WTC11 (cell line): ENCODE data around the gene HOXA1. TPM values are rescaled to one million over a fixed set of nuclear protein-coding genes. Genes with fewer than 3 reads are reported as not detected.

Source experiments
- ATAC-seq: fragments of 200-7000 bp; cut with Tn5 transposase; 2 replicates; pipeline ENCODE4 v1.10.0; 2021; ENCODE audit warnings: mild to moderate bottlenecking, moderate library complexity
- CTCF ChIA-PET: fragments of 300-600 bp; sonication (Branson Sonifier 250); formaldehyde crosslinking; loops from one replicate; lab custom pipeline; 2021; ENCODE audit warnings: antibody characterized with exemption; lab: Charles Lee
- POLR2A ChIA-PET: fragments of 350-600 bp; sonication (Branson Sonifier 250); formaldehyde crosslinking; loops from one replicate; lab custom pipeline; 2021; ENCODE audit warnings: antibody characterized with exemption; lab: Charles Lee
- DNase-seq: peaks from one replicate; pipeline ENCODE4 v3.0.0; 2021; ENCODE audit warnings: low spot score
- H3K27ac Mint-ChIP-seq: 2 replicates; pipeline ENCODE4 v1.8.0; 2021; ENCODE audit warnings: mixed read lengths
- H3K27me3 Mint-ChIP-seq: 2 replicates; pipeline ENCODE4 v1.8.0; 2021; ENCODE audit warnings: low read depth, mild to moderate bottlenecking, moderate library complexity, mixed read lengths
- H3K36me3 Mint-ChIP-seq: 2 replicates; pipeline ENCODE4 v1.8.0; 2021; ENCODE audit warnings: mixed read lengths
- H3K4me1 Mint-ChIP-seq: 2 replicates; pipeline ENCODE4 v1.8.0; 2022; ENCODE audit warnings: mixed read lengths
- H3K4me3 Mint-ChIP-seq: 2 replicates; pipeline ENCODE4 v1.8.0; 2021; ENCODE audit warnings: mild to moderate bottlenecking, moderate library complexity, mixed read lengths
- H3K9me3 Mint-ChIP-seq: 2 replicates; pipeline ENCODE4 v1.8.0; 2021; ENCODE audit warnings: mixed read lengths
- E2F5 ChIP-seq: sonication (generic); formaldehyde crosslinking; IDR thresholded peaks from 2 replicates; pipeline ENCODE4 v1.8.1; 2022; ENCODE audit warnings: mild to moderate bottlenecking, moderate library complexity, missing genetic modification reagents
- EMX1 ChIP-seq: fragments of 250-450 bp; sonication (Bioruptor Pico); IDR thresholded peaks from 2 replicates; pipeline ENCODE4 v1.8.0; 2021; ENCODE audit warnings: mild to moderate bottlenecking
- ESRRA ChIP-seq: sonication (generic); formaldehyde crosslinking; IDR thresholded peaks from 2 replicates; pipeline ENCODE4 v1.8.1; 2022; ENCODE audit warnings: mild to moderate bottlenecking, missing genetic modification reagents, borderline replicate concordance
- GABPB1 ChIP-seq: sonication (generic); formaldehyde crosslinking; IDR thresholded peaks from 2 replicates; pipeline ENCODE4 v1.8.1; 2023; ENCODE audit warnings: mild to moderate bottlenecking, missing genetic modification reagents
- IRF2 ChIP-seq: sonication (generic); formaldehyde crosslinking; IDR thresholded peaks from 2 replicates; pipeline ENCODE4 v1.8.0; 2022; ENCODE audit warnings: low read depth, missing genetic modification reagents, borderline replicate concordance
- JAZF1 ChIP-seq: fragments of 250-450 bp; sonication (Bioruptor Pico); IDR thresholded peaks from 2 replicates; pipeline ENCODE4 v1.9.0; 2021; ENCODE audit warnings: moderate library complexity, mild to moderate bottlenecking, inconsistent platforms
- NFE2L1 ChIP-seq: sonication (generic); formaldehyde crosslinking; IDR thresholded peaks from 2 replicates; pipeline ENCODE4 v1.8.1; 2023; ENCODE audit warnings: missing genetic modification reagents
- PRDM15 ChIP-seq: sonication (generic); formaldehyde crosslinking; IDR thresholded peaks from 2 replicates; pipeline ENCODE4 v1.8.0; 2022; ENCODE audit warnings: missing genetic modification reagents
- RORB ChIP-seq: fragments of 250-450 bp; sonication (Bioruptor Pico); IDR thresholded peaks from 2 replicates; pipeline ENCODE4 v1.9.0; 2021; ENCODE audit warnings: mild to moderate bottlenecking
- TEAD4 ChIP-seq: sonication (generic); formaldehyde crosslinking; IDR thresholded peaks from 2 replicates; pipeline ENCODE4 v1.8.0; 2022; ENCODE audit warnings: mild to moderate bottlenecking, missing genetic modification reagents
- USF2 ChIP-seq: sonication (generic); formaldehyde crosslinking; IDR thresholded peaks from 2 replicates; pipeline ENCODE4 v1.8.1; 2023; ENCODE audit warnings: mild to moderate bottlenecking, missing genetic modification reagents, moderate library complexity
- ZNF396 ChIP-seq: fragments of 250-450 bp; sonication (Bioruptor Pico); IDR thresholded peaks from 2 replicates; pipeline ENCODE4 v1.8.0; 2021; ENCODE audit warnings: mild to moderate bottlenecking, moderate library complexity, borderline replicate concordance
- ZNF416 ChIP-seq: fragments of 250-450 bp; sonication (Bioruptor Pico); IDR thresholded peaks from 2 replicates; pipeline ENCODE4 v1.9.0; 2021; ENCODE audit warnings: mild to moderate bottlenecking, inconsistent platforms
- ZNF671 ChIP-seq: fragments of 250-450 bp; sonication (Bioruptor Pico); IDR thresholded peaks from 2 replicates; pipeline ENCODE4 v1.8.0; 2021; ENCODE audit warnings: mild to moderate bottlenecking
- total RNA-seq: library from RNA; stranded (reverse); gene quantifications from 3 replicates; pipeline ENCODE4 v1.2.3, GENCODE V29; 2021
- TF ChIP-seq, protein P1 (sequence below): fragments of 250-450 bp; sonication (Bioruptor Pico); IDR thresholded peaks from 2 replicates; pipeline ENCODE4 v1.9.0; 2021; ENCODE audit warnings: mild to moderate bottlenecking

Gene HOXA1
- total RNA-seq, 1 experiment from 2014 or later: not detected

DNA sequence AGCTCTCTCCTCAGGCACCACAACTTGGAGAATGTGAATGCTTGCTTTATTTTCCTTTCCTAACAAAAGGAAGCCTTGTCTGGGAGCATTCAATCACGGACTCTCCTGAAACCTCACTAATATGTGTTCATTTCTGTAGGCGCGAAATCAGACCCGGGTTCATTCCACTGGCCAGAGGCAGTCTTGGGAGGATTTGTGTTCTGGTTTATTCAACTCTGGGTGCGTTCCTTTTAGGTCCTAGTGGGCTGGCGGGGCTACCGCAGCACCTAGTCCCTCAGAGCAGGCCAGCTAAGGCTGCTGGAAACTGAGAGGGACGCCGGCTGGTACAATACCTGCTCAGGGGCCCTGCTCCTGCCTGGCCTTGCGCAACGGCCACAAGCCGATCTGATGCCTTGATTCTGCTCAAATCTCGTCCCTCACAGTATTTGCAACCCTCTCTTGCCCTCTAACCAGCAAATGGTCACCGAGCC, 27.2 kb upstream of the HOXA1 start:
- H3K27me3 Mint-ChIP-seq: peaks cover 100% of the 10 kb centered on the region
- POLR2A ChIA-PET: no interaction called here
- ATAC-seq: peak; percentile 64
- no peaks in the 10 kb centered on the region for H3K36me3 Mint-ChIP-seq
- no peak for DNase-seq
- peaks cover 11% of the 10 kb centered on the region for H3K4me1 Mint-ChIP-seq
- CTCF ChIA-PET: interaction anchor here (0.9 to 1.9 kb wide), 4 partner anchors 28 to 57 kb away, joined by 4 to 6 read pairs (median 4); partner anchors contain the start of gene HOXA3
- H3K4me3 Mint-ChIP-seq: no peak overlapping the region
- no peak overlapping the region for H3K27ac Mint-ChIP-seq
- no peaks in the 10 kb centered on the region for H3K9me3 Mint-ChIP-seq
- TF ChIP-seq GABPB1 (CRISPR knock-in tag): peak; percentile 26; the same call in 1 of the 2 replicates
- TF ChIP-seq, protein P1, sequence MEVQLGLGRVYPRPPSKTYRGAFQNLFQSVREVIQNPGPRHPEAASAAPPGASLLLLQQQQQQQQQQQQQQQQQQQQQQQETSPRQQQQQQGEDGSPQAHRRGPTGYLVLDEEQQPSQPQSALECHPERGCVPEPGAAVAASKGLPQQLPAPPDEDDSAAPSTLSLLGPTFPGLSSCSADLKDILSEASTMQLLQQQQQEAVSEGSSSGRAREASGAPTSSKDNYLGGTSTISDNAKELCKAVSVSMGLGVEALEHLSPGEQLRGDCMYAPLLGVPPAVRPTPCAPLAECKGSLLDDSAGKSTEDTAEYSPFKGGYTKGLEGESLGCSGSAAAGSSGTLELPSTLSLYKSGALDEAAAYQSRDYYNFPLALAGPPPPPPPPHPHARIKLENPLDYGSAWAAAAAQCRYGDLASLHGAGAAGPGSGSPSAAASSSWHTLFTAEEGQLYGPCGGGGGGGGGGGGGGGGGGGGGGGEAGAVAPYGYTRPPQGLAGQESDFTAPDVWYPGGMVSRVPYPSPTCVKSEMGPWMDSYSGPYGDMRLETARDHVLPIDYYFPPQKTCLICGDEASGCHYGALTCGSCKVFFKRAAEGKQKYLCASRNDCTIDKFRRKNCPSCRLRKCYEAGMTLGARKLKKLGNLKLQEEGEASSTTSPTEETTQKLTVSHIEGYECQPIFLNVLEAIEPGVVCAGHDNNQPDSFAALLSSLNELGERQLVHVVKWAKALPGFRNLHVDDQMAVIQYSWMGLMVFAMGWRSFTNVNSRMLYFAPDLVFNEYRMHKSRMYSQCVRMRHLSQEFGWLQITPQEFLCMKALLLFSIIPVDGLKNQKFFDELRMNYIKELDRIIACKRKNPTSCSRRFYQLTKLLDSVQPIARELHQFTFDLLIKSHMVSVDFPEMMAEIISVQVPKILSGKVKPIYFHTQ (CRISPR knock-in tag): no peak

DNA sequence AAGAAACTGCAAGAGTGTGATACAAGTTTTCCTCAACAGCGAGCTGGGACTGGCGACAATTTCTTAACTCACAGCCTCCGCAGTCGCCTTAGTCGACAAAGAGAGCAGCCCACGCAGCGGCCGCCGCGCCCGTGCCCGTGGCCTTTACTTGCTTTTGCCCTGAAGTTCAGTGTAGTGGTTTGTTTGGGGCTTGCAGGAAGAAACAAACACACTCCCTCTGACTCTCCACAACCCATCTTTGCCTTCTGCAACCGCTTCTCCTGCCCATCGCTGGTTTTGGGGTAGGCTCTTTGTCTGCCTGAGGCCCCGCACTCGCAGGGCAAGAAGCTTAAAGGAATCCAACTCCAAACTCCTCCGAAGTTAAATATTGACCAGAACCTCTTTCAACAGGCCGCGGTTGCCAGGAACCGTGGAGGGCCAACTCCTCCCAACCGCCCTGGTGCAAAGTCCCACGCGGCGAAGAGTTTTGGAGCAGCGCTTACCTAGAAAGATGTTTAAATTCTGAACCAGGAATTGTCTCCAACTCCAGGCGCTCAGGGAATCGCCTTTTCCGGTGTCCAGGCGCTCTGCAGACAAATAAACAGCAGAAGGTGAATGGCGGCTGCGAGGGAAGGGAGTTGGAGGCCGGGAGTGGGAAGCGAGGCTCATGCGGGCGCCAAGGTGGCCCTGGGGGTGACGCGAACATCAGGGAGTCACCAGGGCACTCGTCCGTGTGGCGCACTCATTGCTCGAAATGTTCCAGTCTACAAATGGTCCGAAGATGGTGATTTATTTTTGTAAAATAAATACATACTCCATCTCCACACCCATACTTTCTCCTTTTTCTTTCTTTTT, 26.5 kb upstream of the HOXA1 start:
- Mint-ChIP-seq H3K4me3 (no peak overlapping the region), H3K36me3 (no peaks in the 10 kb centered on the region), H3K27me3 (peaks cover 100% of the 10 kb centered on the region), H3K27ac (no peak overlapping the region), H3K9me3 (no peaks in the 10 kb centered on the region), H3K4me1 (peaks cover 14% of the 10 kb centered on the region)
- CTCF ChIA-PET: interaction anchor here (1.9 kb wide), 2 partner anchors 28 to 57 kb away, joined by 5 to 6 read pairs; no protein-coding TSS in a partner anchor
- DNase-seq (no peak), ATAC-seq (no peak)
- POLR2A ChIA-PET: no interaction called here
- TF ChIP-seq IRF2 (CRISPR knock-in tag) (no peak), ZNF416 (CRISPR knock-in tag) (no peak), USF2 (CRISPR knock-in tag) (no peak), ZNF671 (CRISPR knock-in tag) (no peak), TEAD4 (CRISPR knock-in tag) (no peak), ESRRA (CRISPR knock-in tag) (no peak), NFE2L1 (CRISPR knock-in tag) (no peak), EMX1 (CRISPR knock-in tag) (no peak), E2F5 (CRISPR knock-in tag) (no peak)

- ATAC-seq: no peak
- POLR2A ChIA-PET: no interaction called here
- Mint-ChIP-seq H3K4me1 (peaks cover 14% of the 10 kb centered on the region), H3K36me3 (no peaks in the 10 kb centered on the region), H3K4me3 (no peak overlapping the region), H3K27me3 (peaks cover 100% of the 10 kb centered on the region)
- DNase-seq: no peak
- no peak for TF ChIP-seq RORB (CRISPR knock-in tag)
- no peak for TF ChIP-seq PRDM15 (CRISPR knock-in tag)
- no peak for TF ChIP-seq JAZF1
- no peak for TF ChIP-seq ZNF396 (CRISPR knock-in tag)
- TF ChIP-seq, all 79 proteins: peak for 0
- CTCF ChIA-PET: interaction anchor here (1.7 to 1.9 kb wide), 2 partner anchors 29 to 39 kb away, joined by 4 to 6 read pairs; no protein-coding TSS in a partner anchor
- no peaks in the 10 kb centered on the region for H3K9me3 Mint-ChIP-seq
- no peak overlapping the region for H3K27ac Mint-ChIP-seq
These were observed 25.9 kb upstream of the HOXA1 start for GRCh38 chr7:27121684-27122076.
